ENCODE measurements around the gene CREBZF. TPM values are rescaled to one million over a fixed set of nuclear protein-coding genes. Genes with fewer than 3 reads are reported as not detected.

Gene CREBZF
- total and polyA plus RNA-seq, 2 donors (not counting 1 experiment from before 2014, with no cell fraction given), result 64.9 to 109 TPM

DNA sequence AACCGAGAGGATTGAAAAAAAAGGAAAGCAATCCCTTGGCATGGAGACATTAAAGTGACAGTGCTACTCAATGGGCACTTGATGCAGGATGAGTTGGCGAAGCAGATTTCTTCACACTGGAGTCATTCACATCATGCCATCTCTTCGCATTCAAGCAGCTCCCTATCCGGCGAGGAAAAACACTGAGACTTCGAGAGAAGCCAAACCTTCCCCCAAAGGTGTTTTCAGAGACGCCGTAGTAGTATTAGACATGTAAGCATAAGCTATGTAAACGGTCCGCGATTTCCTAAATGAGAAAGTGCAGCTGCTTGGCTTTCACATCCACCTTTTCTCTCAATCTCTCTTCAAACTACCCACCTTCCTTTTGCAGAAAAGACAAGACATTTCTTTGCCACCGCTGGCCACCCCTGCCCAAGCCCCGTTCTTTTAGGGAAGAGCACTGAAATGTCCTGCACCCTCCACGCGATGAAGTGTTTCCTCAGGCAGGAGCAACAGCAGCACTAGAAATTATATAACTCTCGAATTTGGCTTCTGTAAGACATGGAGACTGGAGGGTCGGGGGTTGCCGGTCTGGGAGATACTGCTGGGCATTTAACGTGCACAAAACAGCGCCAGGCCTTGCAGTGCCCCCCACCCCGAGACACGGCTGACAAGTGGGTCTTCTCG, 37.5 kb downstream of the CREBZF start, which contains the start of gene DLG2:
DLG2 (minus strand) TSS at position 13 of the 666 bp plus-strand sequence.
- Histone ChIP-seq H3K79me2 (ENCODE audit: control insufficient read depth, insufficient read depth, low read length) (peaks cover 27% of the 10 kb centered on the region), H3K36me3 (replicated peaks in 1 of 2; ENCODE audit: control extremely low read depth in 1 of 2, control insufficient read depth in 1 of 2, extremely low read depth in 1 of 2, insufficient read depth in 2 of 2, low read length in 1 of 2) (peaks cover 2 to 5% of the 10 kb centered on the region in 2 experiments), H3K9me3 (ENCODE audit: control extremely low read depth in 1 of 3, control insufficient read depth in 2 of 3, insufficient read depth in 1 of 3, low read length in 2 of 3) (no peaks in the 10 kb centered on the region), H3K4me3 (ENCODE audit: control extremely low read depth in 1 of 5, extremely low read depth in 1 of 5, insufficient read depth in 1 of 5, low read depth in 2 of 5, low read length in 4 of 5) (peak within 1 kb of the TSS; percentile 75 to 99 (median 85)), H3K4me2 (replicated peaks; ENCODE audit: low read depth, low read length, poor library complexity, severe bottlenecking) (peak within 1 kb of the TSS; percentile 86), H3K27me3 (replicated peaks in 1 of 4; ENCODE audit: control extremely low read depth in 1 of 4, control insufficient read depth in 3 of 4, insufficient read depth in 4 of 4, low read length in 3 of 4) (no peaks in the 10 kb centered on the region), H2AFZ (ENCODE audit: insufficient read depth, low read depth, low read length, poor library complexity, severe bottlenecking) (peak within 1 kb of the TSS; percentile 97), H4K20me1 (ENCODE audit: control insufficient read depth, insufficient read depth, low read length, poor library complexity, severe bottlenecking) (no peaks in the 10 kb centered on the region), H3K27ac (ENCODE audit: low read length in 2 of 2) (peak within 1 kb of the TSS; percentile 65 to 87), H3K9ac (ENCODE audit: low read length) (peak within 1 kb of the TSS; percentile 80), H3K4me1 (ENCODE audit: control insufficient read depth in 2 of 2, insufficient read depth in 2 of 2, low read length in 2 of 2) (peaks cover 14 to 19% of the 10 kb centered on the region in 2 donors)
- H3K4me1 Mint-ChIP-seq, result peaks cover 28% of the 10 kb centered on the region
- intact Hi-C loops (cut with micrococcal nuclease), result loop anchor here (5.0 kb wide), 1 partner anchor 55 kb away; no protein-coding TSS in a partner anchor
- WGBS (ENCODE audit: insufficient coverage), result 1% methylated on average over 22 of the region's 23 CpGs
- DNase-seq, result peak; percentile 49
- H3K27ac Mint-ChIP-seq, result peak within 1 kb of the TSS; percentile 96
- TF ChIP-seq, protein P1, sequence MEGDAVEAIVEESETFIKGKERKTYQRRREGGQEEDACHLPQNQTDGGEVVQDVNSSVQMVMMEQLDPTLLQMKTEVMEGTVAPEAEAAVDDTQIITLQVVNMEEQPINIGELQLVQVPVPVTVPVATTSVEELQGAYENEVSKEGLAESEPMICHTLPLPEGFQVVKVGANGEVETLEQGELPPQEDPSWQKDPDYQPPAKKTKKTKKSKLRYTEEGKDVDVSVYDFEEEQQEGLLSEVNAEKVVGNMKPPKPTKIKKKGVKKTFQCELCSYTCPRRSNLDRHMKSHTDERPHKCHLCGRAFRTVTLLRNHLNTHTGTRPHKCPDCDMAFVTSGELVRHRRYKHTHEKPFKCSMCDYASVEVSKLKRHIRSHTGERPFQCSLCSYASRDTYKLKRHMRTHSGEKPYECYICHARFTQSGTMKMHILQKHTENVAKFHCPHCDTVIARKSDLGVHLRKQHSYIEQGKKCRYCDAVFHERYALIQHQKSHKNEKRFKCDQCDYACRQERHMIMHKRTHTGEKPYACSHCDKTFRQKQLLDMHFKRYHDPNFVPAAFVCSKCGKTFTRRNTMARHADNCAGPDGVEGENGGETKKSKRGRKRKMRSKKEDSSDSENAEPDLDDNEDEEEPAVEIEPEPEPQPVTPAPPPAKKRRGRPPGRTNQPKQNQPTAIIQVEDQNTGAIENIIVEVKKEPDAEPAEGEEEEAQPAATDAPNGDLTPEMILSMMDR (IDR thresholded peaks at IDR 0.05), result no peak
- TF ChIP-seq EZH2 (IDR thresholded peaks at IDR 0.05; ENCODE audit: borderline replicate concordance, insufficient read depth, low read depth, low read length, poor library complexity, severe bottlenecking), result no peak
- ChIA-PET CTCF (interaction anchor here (0.8 to 2.3 kb wide), 9 partner anchors 18 to 1069 kb away, joined by 3 to 15 read pairs (median 4); partner anchors contain the start of genes CCDC83, CREBZF, EED and TMEM126A), POLR2A (interaction anchor here (0.8 to 3.3 kb wide), 3 partner anchors 20 to 617 kb away, joined by 4 to 20 read pairs (median 16); partner anchors contain the start of genes CREBZF, EED and TMEM126A)
- H3K4me3 Mint-ChIP-seq, result peak within 1 kb of the TSS; percentile 99
- no peak for ATAC-seq (ENCODE audit: low read depth)
- H3K27me3 Mint-ChIP-seq, result peaks cover 5% of the 10 kb centered on the region
- H3K9me3 Mint-ChIP-seq (ENCODE audit: insufficient read depth), result no peaks in the 10 kb centered on the region

DNA sequence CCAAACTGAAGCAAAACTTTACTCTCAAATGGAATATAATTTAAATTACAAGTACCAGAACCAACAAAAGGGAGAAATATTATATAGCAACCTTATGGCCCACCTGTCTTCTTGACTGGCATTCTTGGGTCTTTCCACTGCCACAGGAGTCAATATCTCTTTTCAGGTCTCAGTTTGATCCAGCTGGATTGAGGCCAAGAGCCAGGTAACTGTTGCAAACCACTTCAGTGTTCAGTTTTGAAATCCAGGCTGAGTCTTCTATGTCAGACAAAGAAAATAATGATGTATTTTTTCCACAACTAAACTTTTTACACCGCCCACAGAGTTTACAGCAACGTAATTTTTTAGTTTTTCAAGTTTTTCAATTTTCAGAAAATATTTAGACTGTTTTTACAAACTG, 38.4 kb downstream of the CREBZF start:
- Histone ChIP-seq H3K27ac (ENCODE audit: low read length in 2 of 2) (no peak overlapping the region), H3K9me3 (ENCODE audit: control extremely low read depth in 1 of 3, control insufficient read depth in 2 of 3, insufficient read depth in 1 of 3, low read length in 2 of 3) (no peaks in the 10 kb centered on the region), H3K9ac (ENCODE audit: low read length) (no peak overlapping the region), H2AFZ (ENCODE audit: insufficient read depth, low read depth, low read length, poor library complexity, severe bottlenecking) (peak overlapping the region; percentile 97), H3K36me3 (replicated peaks in 1 of 2; ENCODE audit: control extremely low read depth in 1 of 2, control insufficient read depth in 1 of 2, extremely low read depth in 1 of 2, insufficient read depth in 2 of 2, low read length in 1 of 2) (peaks cover 2 to 5% of the 10 kb centered on the region in 2 experiments), H3K79me2 (ENCODE audit: control insufficient read depth, insufficient read depth, low read length) (peaks cover 27% of the 10 kb centered on the region), H3K4me3 (ENCODE audit: control extremely low read depth in 1 of 5, extremely low read depth in 1 of 5, insufficient read depth in 1 of 5, low read depth in 2 of 5, low read length in 4 of 5) (no peak overlapping the region), H3K27me3 (replicated peaks in 1 of 4; ENCODE audit: control extremely low read depth in 1 of 4, control insufficient read depth in 3 of 4, insufficient read depth in 4 of 4, low read length in 3 of 4) (no peaks in the 10 kb centered on the region), H3K4me1 (ENCODE audit: control insufficient read depth in 2 of 2, insufficient read depth in 2 of 2, low read length in 2 of 2) (peaks cover 14 to 19% of the 10 kb centered on the region in 2 donors), H4K20me1 (ENCODE audit: control insufficient read depth, insufficient read depth, low read length, poor library complexity, severe bottlenecking) (no peaks in the 10 kb centered on the region), H3K4me2 (replicated peaks; ENCODE audit: low read depth, low read length, poor library complexity, severe bottlenecking) (no peak overlapping the region)
- Mint-ChIP-seq H3K27ac (no peak overlapping the region), H3K4me3 (peak overlapping the region; percentile 99), H3K4me1 (peaks cover 28% of the 10 kb centered on the region), H3K27me3 (peaks cover 5% of the 10 kb centered on the region), H3K9me3 (ENCODE audit: insufficient read depth) (no peaks in the 10 kb centered on the region)
- POLR2A ChIA-PET, result interaction anchor here (3.3 kb wide), 1 partner anchor 21 kb away, joined by 20 read pairs; the partner anchor contains the start of gene TMEM126A
- intact Hi-C loops (cut with micrococcal nuclease), result loop anchor here (5.0 kb wide), 1 partner anchor 56 kb away; no protein-coding TSS in a partner anchor
- TF ChIP-seq, protein P1 (IDR thresholded peaks at IDR 0.05), result no peak
- no peak for ATAC-seq (ENCODE audit: low read depth)
- whole genome bisulfite sequencing (ENCODE audit: insufficient coverage), result no CpG with 5 or more reads among the region's 2 CpGs
- DNase-seq, result no peak
- CTCF ChIA-PET, result interaction anchor here (1.1 to 2.3 kb wide), 2 partner anchors 37 to 39 kb away, joined by 3 to 15 read pairs; partner anchors contain the start of gene CREBZF

All from B cell (primary cell).